Breast epithelium (tissue), 4 donors: ENCODE data around the gene ONECUT1. TPM values are rescaled to one million over a fixed set of nuclear protein-coding genes. Genes with fewer than 3 reads are reported as not detected.

ENCODE experiments used
- DNase-seq, 2 donors: peaks; one replicate each; pipeline ENCODE4 v3.0.0-alpha.2; 2019; ENCODE audit warnings: low spot score in 2 of 2
- H3K27ac ChIP-seq, 2 donors: fragments of 200-600 bp; sonication (generic) in 1 of 2; one replicate each; pipeline ENCODE4 v1.5.1; 2016 to 2019; ENCODE audit warnings: mild to moderate bottlenecking in 1 of 2
- H3K27me3 ChIP-seq, 2 donors: fragments of 200-600 bp; sonication (generic) in 1 of 2; one replicate each; pipeline versions ENCODE4 v1.5.1 to v1.6.0; 2017 to 2019; ENCODE audit warnings: control low read depth in 1 of 2, mild to moderate bottlenecking in 1 of 2
- H3K36me3 ChIP-seq: fragments of 200-600 bp; one replicate; pipeline ENCODE4 v1.5.1; 2019
- H3K4me1 ChIP-seq, 2 donors: fragments of 200-600 bp; sonication (generic); one replicate each; pipeline ENCODE4 v1.5.1; 2016 to 2019; ENCODE audit warnings: control low read depth in 1 of 2
- H3K4me3 ChIP-seq, 3 donors: fragments of 200-600 bp; sonication (generic); 1 replicate in 2 of 3; 2 replicates in 1 of 3; pipeline ENCODE4 v1.5.1; 2016 to 2019; ENCODE audit warnings: mild to moderate bottlenecking in 3 of 3, moderate library complexity in 2 of 3
- H3K9me3 ChIP-seq, 2 donors: fragments of 200-600 bp; sonication (generic) in 1 of 2; one replicate each; pipeline ENCODE4 v1.5.1; 2016 to 2019; ENCODE audit warnings: control low read depth in 1 of 2
- CTCF ChIP-seq, 3 donors: fragments of 450-650 bp; IDR thresholded peaks; one replicate each; pipeline ENCODE4 v1.5.1; 2016 to 2017; ENCODE audit warnings: antibody characterized with exemption in 3 of 3, mild to moderate bottlenecking in 3 of 3, moderate library complexity in 3 of 3
- POLR2A ChIP-seq: fragments of 450-650 bp; IDR thresholded peaks from one replicate; pipeline ENCODE4 v1.6.1; 2016; ENCODE audit warnings: antibody characterized with exemption, mild to moderate bottlenecking, moderate library complexity
- POLR2AphosphoS5 ChIP-seq, 3 donors: sonication (generic); formaldehyde crosslinking; IDR thresholded peaks; one replicate each; pipeline ENCODE4 v1.6.1; 2017; ENCODE audit warnings: antibody characterized with exemption in 3 of 3
- intact Hi-C: fragments of 100-400 bp; cut with DNase I; formaldehyde crosslinking; loops from one replicate; pipeline ENCODE4 v1.15.1; 2023; ENCODE audit warnings: low total_unique reads
- total RNA-seq, 3 donors: library from RNA; depleted of rRNA; stranded (reverse); fragments of >200 nt; gene quantifications; one replicate each; pipeline ENCODE4 v1.1.0, GENCODE V29; 2016

ONECUT1 gene
- total RNA-seq, 3 donors from 2014 or later, result not detected

- Histone ChIP-seq H3K4me3 (peak overlapping the region; percentile 13 to 65 (median 33)), H3K27me3 (peaks cover 7 to 99% of the 10 kb centered on the region in 2 donors), H3K36me3 (no peaks in the 10 kb centered on the region), H3K27ac (no peak overlapping the region), H3K9me3 (no peaks in the 10 kb centered on the region), H3K4me1 (peaks cover 6 to 8% of the 10 kb centered on the region in 2 donors)
- DNase-seq, result no peak
- intact Hi-C loops, result loop anchor here (5.0 kb wide), 1 partner anchor 1123 kb away; no protein-coding TSS in a partner anchor
- TF ChIP-seq POLR2AphosphoS5 (IDR thresholded peaks at IDR 0.05), result no peak
- no peak for TF ChIP-seq POLR2A
- no peak for TF ChIP-seq CTCF (IDR thresholded peaks at IDR 0.05)
Measured at GRCh38 chr15:52804526-52805081, 14.5 kb upstream of the ONECUT1 start.

- DNase-seq, result no peak
- Histone ChIP-seq H3K4me1 (peaks cover 6 to 8% of the 10 kb centered on the region in 2 donors), H3K27ac (no peak overlapping the region), H3K9me3 (no peaks in the 10 kb centered on the region), H3K4me3 (peak overlapping the region in 2 of 3 donors; percentile 10 to 65), H3K27me3 (peaks cover 7 to 100% of the 10 kb centered on the region in 2 donors), H3K36me3 (no peaks in the 10 kb centered on the region)
- intact Hi-C loops, result no loop called here
- TF ChIP-seq POLR2A (no peak), CTCF (IDR thresholded peaks at IDR 0.05) (no peak), POLR2AphosphoS5 (IDR thresholded peaks at IDR 0.05) (no peak)
Measured at GRCh38 chr15:52803467-52804306, 13.6 kb upstream of the ONECUT1 start.

- Histone ChIP-seq H3K27ac (no peak overlapping the region), H3K4me3 (no peak overlapping the region), H3K27me3 (peaks cover 7 to 100% of the 10 kb centered on the region in 2 donors), H3K9me3 (no peaks in the 10 kb centered on the region), H3K36me3 (no peaks in the 10 kb centered on the region), H3K4me1 (peaks cover 6 to 8% of the 10 kb centered on the region in 2 donors)
- intact Hi-C loops, result no loop called here
- no peak for DNase-seq
- no peak for TF ChIP-seq POLR2AphosphoS5 (IDR thresholded peaks at IDR 0.05)
- TF ChIP-seq POLR2A, result no peak
- no peak for TF ChIP-seq CTCF (IDR thresholded peaks at IDR 0.05)
Measured at GRCh38 chr15:52803108-52803466, 13.0 kb upstream of the ONECUT1 start.

GRCh38 chr15:52802110-52802509 is 12.0 kb upstream of the ONECUT1 start:
- Histone ChIP-seq H3K4me1 (peaks cover 6 to 8% of the 10 kb centered on the region in 2 donors), H3K36me3 (no peaks in the 10 kb centered on the region), H3K27ac (no peak overlapping the region), H3K4me3 (no peak overlapping the region), H3K9me3 (no peaks in the 10 kb centered on the region), H3K27me3 (peaks cover 7 to 100% of the 10 kb centered on the region in 2 donors)
- intact Hi-C loops, result no loop called here
- no peak for DNase-seq
- no peak for TF ChIP-seq CTCF (IDR thresholded peaks at IDR 0.05)
- no peak for TF ChIP-seq POLR2AphosphoS5 (IDR thresholded peaks at IDR 0.05)
- no peak for TF ChIP-seq POLR2A

- Histone ChIP-seq H3K36me3 (no peaks in the 10 kb centered on the region), H3K4me1 (peaks cover 6 to 8% of the 10 kb centered on the region in 2 donors), H3K4me3 (no peak overlapping the region), H3K27me3 (peaks cover 7 to 100% of the 10 kb centered on the region in 2 donors), H3K9me3 (no peaks in the 10 kb centered on the region), H3K27ac (no peak overlapping the region)
- TF ChIP-seq POLR2AphosphoS5 (IDR thresholded peaks at IDR 0.05), result no peak
- TF ChIP-seq CTCF (IDR thresholded peaks at IDR 0.05), result no peak
- no peak for TF ChIP-seq POLR2A
- DNase-seq, result no peak
- intact Hi-C loops, result no loop called here
Measured at GRCh38 chr15:52801748-52802085, 11.6 kb upstream of the ONECUT1 start.
